NCI-H2227 (cell line): ENCODE data around the gene GRPEL1.

ENCODE experiments used
- DNase-seq: peaks from one replicate; lab custom pipeline; 2025; ENCODE audit not compliant: unreplicated experiment; lab: John Stamatoyannopoulos, UW

GRPEL1 gene

DNA sequence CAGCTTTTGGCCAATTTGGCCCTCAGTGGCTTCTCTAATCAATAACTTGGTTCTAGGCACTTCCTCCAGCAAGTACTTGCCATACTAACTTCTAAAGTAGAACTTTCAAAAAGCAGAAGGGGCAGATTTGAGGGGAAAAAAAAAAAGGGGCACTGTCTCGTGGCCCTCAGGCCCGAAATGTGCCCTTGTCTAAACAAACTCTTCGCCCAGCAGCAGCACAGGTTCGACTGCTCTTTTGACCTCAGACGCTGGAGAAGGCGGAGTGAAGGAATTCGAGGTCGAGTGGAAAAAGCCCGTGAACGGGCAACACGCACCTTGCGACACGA is 775 bp downstream of the GRPEL1 start:
- no peak for DNase-seq

DNA sequence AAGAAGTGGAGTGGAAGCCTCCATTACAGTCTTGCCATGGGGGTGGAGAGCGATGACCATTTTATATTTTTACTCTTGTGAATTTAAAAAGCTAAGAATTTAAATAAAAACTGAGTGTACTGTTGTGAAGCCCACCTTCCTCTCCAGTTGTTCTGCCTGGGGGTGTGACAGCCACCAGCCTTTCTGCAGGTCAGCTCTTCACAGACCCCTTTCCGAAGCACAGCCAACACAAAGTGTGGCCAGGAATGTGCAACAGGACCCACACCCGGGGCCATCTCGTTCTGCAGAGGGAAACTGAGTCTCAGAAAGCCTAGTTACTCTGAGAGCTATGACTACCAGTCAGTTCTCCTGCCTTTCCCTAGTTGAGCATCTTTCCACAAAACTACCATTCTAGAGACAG is 1.4 kb downstream of the GRPEL1 start:
- no peak for DNase-seq

GRCh38 chr4:7066006-7066405 is 1.9 kb downstream of the GRPEL1 start:
- no peak for DNase-seq

DNA sequence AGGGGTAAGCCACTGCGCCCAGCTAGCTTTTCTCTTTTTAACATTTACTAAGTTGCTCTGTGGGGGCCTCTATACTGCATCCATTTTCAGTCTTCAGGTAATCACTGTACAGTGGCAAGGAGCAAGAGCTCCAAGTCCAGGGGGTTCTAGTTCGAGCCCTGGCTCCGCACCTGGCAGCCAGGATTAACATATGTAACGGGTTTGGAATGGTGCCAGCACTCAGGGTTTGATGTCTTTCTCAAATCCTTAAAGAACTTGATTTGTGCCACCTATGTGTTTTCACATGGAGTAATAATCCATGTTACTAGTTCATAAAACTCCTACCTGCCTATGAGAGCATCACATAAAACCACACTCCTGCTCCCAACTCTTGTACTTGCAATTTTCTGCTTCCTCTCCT is 4.5 kb downstream of the GRPEL1 start:
- no peak for DNase-seq

- no peak for DNase-seq
These were observed 5.0 kb downstream of the GRPEL1 start for GRCh38 chr4:7062816-7063215.

GRCh38 chr4:7061815-7062214 is 6.0 kb downstream of the GRPEL1 start:
- DNase-seq = no peak

DNA sequence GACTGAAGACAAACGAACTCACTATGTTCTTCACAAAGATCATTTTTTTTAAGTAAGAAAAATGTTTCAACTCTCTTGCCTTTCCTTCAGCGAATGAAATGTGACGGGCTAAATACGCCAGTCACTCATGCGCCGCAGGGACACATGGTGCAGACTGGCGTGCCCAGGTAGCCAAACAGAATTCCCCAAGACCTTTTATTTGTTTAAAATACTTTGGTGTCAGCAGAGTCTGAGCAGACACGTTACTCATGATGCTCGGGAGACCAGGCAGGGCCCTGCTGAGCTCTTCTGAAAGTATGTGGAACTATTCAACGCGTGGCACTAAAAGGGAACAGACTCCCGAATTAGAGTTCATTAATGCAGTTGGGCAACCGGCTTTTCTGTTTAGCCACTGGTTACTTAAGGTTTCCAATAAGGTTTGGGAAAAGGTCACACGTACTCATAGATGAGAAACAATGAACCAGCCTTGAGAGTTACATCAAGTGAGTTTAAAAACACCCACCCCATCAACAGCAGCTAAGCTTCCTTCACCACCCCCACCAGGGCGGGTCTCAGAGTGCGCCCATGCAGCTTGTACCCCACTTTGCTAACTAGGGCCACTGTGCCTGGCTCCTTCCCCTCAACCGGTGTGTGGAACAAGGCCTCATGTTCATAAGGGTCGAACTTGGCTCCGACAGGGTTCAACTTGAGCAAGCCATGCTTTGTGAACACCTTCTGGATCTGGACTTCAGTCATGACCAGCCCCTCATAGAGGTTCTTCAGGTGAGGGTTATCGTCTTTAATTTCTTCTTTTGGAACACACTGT is 7.3 kb downstream of the GRPEL1 start:
- no peak for DNase-seq

- no peak for DNase-seq
These were observed 8.2 kb downstream of the GRPEL1 start for GRCh38 chr4:7059662-7060061.

- no peak for DNase-seq
These were observed 9.1 kb downstream of the GRPEL1 start for GRCh38 chr4:7058792-7059191.

- DNase-seq = no peak
These were observed 11.9 kb downstream of the GRPEL1 start for GRCh38 chr4:7055990-7056325.

DNA sequence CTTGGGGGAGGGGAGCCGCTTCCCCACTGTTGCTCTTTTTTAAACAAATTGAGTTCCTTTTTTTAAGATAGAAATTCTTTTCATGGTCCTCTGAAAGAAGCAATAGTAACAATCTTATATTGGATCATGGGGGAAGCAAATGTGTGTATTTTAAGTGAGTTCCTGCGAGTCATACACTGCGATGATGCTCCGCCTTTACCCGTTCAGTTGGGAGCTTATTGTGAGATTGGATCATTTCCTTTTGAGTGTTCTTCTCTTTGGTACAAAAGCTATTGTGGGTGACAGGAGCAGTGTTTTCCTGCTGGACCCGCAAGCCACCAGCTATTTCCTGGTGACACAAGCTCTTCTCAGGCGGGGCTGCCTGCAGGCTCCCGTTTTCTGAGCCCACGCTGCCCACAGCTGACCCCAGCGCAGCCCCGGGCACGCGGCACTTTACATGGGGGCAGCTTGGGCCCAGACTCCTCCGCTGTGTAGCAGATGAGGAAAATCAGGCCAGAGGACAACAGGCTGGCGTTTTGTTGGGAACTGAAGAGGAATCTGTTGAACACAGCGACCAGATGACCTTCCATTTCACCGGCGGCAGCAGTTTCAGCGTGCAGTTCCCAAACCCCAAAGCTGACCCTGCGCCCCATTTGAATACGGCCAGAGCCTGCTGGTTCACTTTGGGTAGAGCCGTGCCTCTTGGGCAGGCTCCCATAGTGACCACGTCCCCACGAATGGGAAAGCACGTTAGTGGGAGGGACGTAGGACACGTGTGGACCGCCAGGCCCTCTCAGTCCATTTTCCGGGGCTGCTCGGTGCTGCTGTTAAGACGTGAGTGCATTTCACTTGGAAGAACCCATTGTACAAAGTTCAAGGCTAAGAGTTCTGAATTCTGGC is 12.5 kb downstream of the GRPEL1 start:
- no peak for DNase-seq

GRCh38 chr4:7054106-7054880 is 13.6 kb downstream of the GRPEL1 start:
- DNase-seq = no peak

GRCh38 chr4:7052923-7053715 is 14.7 kb downstream of the GRPEL1 start:
- DNase-seq = no peak

- no peak for DNase-seq
These were observed 15.6 kb downstream of the GRPEL1 start for GRCh38 chr4:7052313-7052712.

DNA sequence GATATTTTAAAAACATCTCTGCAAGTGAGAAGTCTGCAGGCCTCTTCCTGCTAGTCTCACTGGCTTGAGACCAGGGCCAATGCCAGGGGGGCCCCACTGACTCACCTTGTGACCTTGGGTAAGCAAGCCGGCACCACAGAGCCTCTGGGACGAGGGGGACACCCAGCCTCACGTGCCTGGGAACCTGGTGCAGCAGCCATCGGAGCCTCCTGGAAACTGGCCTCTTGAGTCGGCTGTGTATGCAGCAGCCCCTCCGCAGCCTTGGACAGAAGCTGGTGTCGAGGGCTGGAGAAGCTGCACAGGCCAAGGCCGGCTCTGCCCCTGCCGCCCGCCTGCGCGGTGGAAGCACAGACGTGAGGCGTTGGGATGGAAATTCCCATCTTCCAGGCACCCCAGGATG is 16.0 kb downstream of the GRPEL1 start:
- DNase-seq = no peak

- no peak for DNase-seq
These were observed 16.7 kb downstream of the GRPEL1 start for GRCh38 chr4:7051144-7051495.

DNA sequence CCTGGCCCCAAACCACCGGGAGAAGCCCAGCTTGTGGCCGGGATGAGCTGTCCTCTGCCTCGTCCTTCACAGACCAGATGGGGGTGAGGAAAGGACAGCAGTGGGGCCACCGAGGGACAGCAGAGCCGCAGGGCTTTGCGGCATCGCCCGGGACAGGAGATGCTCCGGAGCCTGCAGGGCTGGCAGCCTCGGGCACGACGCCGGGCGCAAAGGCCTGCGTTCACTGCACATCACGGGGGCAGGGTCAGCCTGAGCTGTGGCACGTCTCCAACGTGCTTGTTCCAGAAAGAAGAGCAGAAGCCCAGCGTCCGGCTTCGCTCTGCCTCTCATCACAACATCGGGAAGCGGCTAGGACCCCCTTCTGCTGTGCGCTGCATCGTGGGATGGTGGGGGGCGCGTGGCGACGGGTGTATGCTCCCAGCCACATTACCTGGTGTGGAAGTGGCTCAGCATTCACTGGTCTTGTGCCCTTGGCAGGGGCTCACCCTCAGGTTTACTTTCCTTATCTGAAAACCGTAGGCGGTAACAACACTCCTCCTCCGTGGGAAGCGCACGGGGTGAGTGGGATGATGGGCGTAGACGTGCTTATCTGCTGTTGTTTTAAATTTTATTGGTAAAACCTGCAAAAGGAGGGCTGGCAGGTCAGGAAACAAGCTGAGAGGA is 17.3 kb downstream of the GRPEL1 start:
- DNase-seq = no peak

DNA sequence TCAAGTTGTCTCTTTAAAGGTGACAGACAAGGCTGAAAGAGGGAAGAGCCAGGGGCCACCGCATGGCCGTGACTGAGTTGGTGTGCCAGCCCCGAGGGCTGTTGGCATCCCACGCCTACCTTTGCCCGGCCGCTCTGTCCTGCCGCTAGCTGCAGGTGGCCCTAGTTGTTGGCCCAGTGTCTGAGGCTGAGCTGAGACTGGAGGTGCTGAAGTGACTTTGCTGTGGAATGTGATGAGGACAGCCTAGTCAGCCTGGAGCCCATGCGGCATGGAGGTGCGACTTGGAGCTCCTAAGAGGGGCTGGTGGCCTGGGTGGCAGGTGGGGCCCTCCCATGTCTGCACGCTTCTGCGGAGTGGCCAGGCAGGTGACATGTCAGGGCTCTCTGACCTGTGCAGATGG is 18.1 kb downstream of the GRPEL1 start:
- DNase-seq = no peak

- DNase-seq = no peak
These were observed 18.6 kb downstream of the GRPEL1 start for GRCh38 chr4:7049295-7049694.

DNA sequence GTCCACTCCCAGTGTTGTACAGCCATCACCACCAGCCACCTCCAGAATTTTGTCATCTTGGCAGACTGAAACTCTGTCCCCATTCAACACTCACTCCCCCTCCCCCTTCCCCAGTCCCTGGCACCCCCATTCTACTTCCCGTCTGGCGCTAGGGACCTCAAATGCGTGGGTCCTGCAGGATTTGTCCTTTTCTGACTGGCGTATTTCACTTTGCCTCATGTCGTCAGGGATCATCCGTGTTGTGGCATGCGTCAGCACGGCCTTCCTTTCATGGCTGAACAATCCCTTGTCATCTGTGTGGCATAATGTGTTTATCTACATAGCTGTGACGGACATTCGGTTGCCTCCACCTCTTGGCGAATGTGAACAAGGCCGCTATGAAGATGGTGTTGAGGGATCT is 19.2 kb downstream of the GRPEL1 start:
- DNase-seq = no peak

DNA sequence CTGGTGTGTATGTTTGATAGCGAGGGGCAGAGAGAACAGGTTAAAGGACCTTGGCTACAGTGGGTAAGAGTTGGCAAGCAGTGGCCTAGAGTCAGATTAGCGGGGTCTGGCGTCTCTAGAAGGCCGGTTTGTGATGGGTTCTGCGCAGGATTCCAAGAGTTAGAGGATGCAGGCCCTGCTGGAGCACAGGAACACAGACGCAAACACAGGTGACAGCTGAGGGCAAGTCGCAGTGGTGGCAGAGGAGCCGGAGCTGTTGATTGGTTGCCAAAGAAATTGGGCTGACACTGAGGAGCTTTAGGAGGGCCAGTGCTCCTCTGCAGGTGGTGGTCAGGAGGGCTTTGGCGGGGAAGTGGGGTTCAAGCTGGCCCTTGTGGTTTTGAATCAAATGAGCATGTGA is 20.9 kb downstream of the GRPEL1 start:
- DNase-seq = no peak
